DND-41 (cell line): ENCODE results near the gene B4GALNT3.

Source experiments
- CTCF ChIP-seq: IDR thresholded peaks from 2 replicates; pipeline ENCODE4 v1.5.1; 2012; ENCODE audit warnings: borderline replicate concordance, low read length, moderate library complexity, mild to moderate bottlenecking; ENCODE audit not compliant: poor library complexity, severe bottlenecking; ENCODE audit errors: extremely low read depth
- EZH2 ChIP-seq: IDR thresholded peaks from 3 replicates; pipeline ENCODE4 v1.6.1; 2012; ENCODE audit warnings: borderline replicate concordance, low read depth, mild to moderate bottlenecking, moderate library complexity, low read length, inconsistent platforms; ENCODE audit not compliant: severe bottlenecking

GRCh38 chr12:572532-572899, 112.8 kb downstream of the B4GALNT3 start:
- TF ChIP-seq CTCF (no peak), EZH2 (no peak)
